HG03175 (cell line): ENCODE results near the gene STARD3.
A peak's percentile ranks its signal among the peaks of the same experiment; 100 is the strongest.

Source experiments
- ATAC-seq: cut with Tn5 transposase; IDR thresholded peaks from one replicate; pipeline ENCODE4 v1.9.1; 2021; ENCODE audit warnings: mild to moderate bottlenecking, moderate library complexity; ENCODE audit not compliant: unreplicated experiment

STARD3 gene

DNA sequence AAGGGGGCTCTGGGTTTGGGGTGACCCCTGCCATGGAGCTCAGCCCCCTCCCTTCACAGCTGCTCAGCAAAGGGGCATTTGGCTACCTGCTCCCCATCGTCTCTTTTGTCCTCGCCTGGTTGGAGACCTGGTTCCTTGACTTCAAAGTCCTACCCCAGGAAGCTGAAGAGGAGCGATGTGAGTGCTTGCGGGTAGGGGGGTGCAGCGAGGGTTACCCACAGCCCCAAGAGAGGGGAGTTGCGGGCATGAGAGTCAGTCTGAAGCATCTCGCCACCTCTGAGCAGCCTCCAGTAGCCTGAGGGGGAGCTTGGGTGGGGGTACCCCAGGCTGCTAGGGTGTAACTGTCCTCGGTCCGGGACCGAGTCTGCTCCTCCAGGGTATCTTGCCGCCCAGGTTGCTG lies 21.4 kb downstream of the STARD3 start:
- ATAC-seq, result no peak

DNA sequence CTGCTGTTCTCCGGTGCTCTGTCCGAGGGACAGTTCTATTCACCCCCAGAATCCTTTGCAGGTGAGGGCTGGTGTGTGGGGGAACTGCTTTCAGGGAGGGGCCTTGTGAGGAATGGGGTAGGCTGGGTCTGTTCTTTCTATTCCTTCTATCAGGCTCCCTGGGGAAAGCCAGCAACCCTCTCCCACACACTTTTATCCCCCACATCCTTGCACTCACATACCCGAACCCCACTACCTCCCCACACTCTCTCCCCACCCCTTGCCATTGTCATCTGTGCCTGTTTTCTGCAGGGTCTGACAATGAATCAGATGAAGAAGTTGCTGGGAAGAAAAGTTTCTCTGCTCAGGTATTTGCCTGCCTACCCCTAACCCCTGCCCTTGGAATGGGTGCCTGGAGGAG lies 21.8 kb downstream of the STARD3 start:
- no peak for ATAC-seq

DNA sequence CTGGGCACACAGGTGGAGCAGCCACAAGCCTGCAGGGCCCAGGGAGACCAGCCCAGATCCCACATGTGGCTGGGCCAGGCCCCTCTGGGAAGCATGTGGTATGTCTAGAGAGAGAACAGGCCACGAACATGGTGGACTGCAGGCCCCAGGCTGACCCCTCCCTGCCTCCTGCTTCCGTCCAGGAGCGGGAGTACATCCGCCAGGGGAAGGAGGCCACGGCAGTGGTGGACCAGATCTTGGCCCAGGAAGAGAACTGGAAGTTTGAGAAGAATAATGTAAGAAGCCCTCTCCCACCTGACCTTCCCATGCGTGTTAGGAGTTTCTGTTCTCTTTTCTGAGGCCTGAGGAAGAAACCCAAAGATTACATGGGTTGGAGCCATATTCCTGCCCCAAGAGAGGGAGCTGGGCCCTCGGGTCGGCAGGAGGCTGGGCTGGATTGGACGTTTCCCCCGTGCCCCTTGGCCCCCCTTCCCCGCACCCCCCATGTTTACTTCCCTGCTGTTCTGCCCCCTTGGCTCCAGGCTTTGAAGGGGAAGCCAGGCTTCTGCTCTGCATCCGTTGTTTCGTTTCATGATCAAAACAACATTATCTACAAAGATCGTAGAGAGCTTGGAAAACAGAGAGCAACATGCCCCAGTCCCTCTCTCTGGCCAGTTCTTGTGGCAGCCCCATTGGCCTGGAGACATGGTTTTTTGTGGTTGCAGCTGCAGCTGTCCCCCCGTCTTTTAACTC lies 22.5 kb downstream of the STARD3 start:
- no peak for ATAC-seq

DNA sequence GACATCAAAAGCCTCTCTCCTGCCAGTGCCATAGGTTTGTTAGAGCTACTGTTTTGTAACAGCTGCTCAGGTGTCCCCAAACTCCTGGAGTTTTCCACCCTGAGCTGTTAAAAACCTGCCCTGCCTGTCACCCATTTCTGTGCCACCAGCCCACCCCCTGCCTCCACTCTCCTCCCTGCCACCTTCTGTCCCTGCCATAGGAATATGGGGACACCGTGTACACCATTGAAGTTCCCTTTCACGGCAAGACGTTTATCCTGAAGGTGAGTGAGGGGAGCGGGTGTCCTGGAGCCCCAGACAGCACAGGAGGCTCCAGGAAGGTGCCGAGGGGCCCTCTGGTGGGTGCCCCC lies 23.0 kb downstream of the STARD3 start:
- ATAC-seq, result no peak

DNA sequence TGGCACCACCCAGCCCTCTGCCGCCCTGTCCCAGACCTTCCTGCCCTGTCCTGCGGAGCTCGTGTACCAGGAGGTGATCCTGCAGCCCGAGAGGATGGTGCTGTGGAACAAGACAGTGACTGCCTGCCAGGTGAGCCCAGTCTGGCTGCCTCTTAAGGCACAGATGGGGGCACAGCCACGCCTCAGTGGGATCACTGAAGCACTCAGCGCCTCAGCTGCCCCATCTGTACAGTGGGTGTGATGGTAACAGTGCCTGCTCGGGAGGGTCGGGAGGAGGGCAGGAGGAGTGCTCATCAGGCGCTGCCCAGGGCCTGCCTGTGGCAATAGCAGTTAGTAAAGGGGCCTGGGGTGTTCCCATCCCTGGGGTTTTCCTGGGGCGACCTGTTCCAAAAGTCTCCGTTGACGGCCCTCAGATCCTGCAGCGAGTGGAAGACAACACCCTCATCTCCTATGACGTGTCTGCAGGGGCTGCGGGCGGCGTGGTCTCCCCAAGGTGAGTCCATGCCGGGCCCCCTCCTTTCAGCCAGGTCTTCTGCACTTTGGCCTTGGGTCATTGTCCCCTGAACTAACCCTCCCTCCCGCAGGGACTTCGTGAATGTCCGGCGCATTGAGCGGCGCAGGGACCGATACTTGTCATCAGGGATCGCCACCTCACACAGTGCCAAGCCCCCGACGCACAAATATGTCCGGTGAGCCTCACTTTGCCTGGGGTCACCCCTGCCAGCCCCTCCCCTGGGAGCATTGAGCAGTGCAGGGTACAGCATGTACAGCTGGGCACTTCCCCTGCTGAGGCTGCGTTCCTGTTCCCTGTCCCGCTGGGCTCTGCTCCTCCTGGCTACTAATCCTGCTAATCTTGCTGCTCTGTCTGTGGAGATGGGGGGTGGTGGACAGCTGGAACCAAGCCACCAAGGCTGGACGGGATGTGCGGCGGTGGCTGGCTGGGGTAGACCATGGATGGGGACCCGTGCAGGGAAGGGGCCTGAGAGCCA lies 23.7 kb downstream of the STARD3 start:
- no peak for ATAC-seq

DNA sequence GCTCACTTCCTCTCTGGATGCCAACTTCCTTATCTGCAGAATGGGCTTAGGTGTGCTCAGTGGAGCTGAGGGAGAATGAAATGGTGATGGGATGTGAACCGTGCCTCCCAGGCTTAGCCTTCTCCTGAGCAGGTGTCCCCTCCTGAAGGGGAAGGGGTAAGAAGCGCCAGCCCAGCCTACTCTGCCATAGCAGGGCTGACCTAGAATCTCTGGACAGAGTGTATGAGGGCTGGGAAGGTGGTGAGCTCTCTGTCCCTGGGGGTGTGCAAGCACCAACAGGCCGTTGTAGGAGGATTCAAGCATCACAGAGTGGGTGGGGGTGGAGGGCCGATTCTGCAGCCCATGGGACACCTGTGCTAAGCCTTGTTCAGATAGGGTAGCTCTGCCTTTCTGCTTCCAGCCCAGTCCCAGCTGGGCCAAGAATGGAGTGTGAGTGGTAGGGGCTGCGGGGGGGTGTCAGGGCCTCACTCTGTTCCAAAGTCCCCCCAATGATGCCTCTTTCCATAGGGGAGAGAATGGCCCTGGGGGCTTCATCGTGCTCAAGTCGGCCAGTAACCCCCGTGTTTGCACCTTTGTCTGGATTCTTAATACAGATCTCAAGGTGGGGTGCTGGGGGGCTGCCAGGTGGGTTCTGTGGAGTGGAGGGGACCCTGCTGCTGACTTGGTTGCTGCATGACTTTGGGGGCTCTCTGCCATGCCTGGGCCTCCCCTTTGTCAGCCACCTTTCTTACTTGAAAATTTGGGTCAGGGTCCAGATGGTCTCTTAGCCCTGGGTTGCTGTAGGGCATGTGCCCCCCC lies 25.0 kb downstream of the STARD3 start:
- ATAC-seq, result no peak

DNA sequence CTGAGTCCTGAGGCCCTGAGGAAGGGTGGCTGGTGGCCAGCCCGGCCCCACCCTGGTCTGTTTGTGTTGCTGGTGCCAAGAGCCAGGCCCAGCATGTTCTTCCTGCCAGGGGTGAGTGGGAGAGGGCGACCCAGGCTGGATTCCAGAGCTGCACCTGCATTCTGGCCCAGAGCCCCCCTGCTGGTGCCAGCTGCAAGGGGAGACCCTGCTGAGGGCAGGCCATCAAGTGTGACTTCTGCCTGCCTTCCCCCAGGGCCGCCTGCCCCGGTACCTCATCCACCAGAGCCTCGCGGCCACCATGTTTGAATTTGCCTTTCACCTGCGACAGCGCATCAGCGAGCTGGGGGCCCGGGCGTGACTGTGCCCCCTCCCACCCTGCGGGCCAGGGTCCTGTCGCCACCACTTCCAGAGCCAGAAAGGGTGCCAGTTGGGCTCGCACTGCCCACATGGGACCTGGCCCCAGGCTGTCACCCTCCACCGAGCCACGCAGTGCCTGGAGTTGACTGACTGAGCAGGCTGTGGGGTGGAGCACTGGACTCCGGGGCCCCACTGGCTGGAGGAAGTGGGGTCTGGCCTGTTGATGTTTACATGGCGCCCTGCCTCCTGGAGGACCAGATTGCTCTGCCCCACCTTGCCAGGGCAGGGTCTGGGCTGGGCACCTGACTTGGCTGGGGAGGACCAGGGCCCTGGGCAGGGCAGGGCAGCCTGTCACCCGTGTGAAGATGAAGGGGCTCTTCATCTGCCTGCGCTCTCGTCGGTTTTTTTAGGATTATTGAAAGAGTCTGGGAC lies 25.8 kb downstream of the STARD3 start:
- ATAC-seq, result no peak

DNA sequence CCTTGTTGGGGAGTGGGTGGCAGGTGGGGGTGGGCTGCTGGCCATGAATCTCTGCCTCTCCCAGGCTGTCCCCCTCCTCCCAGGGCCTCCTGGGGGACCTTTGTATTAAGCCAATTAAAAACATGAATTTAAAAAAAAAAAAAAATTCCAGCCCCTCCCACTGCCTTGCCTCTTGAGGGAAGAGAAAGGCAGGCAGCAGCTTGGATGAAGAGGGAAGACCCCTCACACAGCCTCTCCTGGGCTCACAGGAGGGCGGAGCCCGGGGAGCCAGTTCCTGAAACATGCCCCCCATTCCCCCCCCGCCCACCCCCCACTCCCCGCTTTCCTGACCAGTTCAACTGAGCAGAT lies 26.4 kb downstream of the STARD3 start:
- ATAC-seq, result no peak

DNA sequence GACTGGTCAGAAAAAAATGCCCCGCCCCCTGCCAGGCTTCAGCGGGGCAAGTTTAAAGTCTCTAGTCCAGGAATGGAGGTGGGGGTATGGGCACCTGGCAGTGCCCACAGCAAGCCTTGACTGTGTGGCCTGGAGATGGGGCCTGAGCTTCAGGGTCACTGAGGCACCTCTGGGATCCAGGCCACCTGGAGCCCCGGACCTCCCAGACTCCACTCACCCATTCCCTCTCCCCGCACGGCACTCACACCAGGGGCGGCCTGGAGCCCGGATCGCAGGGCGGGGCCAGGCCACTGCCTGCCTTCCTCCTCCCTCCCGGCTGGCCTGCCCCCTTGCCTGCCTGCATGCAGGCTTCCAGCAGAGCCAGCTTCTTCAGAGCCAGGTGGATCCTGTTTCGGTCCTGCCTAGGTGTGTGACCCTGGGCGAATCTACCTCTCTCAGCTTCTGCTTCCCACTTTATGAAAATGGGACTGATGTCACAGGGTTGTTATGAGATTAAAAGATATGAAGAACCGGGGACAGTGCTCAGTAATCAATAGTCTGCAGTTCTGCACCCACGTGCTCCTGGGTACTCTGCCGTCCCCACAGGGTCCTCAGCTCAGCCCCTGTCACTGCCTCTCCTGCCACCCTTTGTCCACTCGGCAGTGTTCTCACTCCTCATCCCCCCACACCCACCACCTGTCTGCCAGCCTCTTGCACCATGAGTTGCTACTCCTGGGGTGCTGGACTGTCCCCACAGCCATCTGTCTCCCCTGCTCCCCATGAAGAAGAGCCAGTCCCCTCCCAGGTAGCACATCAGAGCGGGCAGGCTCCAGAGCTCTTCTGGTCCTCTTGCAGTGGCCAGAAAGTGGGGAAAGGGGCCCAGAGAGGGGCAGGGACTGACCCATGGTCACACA lies 27.0 kb downstream of the STARD3 start:
- ATAC-seq, result no peak

DNA sequence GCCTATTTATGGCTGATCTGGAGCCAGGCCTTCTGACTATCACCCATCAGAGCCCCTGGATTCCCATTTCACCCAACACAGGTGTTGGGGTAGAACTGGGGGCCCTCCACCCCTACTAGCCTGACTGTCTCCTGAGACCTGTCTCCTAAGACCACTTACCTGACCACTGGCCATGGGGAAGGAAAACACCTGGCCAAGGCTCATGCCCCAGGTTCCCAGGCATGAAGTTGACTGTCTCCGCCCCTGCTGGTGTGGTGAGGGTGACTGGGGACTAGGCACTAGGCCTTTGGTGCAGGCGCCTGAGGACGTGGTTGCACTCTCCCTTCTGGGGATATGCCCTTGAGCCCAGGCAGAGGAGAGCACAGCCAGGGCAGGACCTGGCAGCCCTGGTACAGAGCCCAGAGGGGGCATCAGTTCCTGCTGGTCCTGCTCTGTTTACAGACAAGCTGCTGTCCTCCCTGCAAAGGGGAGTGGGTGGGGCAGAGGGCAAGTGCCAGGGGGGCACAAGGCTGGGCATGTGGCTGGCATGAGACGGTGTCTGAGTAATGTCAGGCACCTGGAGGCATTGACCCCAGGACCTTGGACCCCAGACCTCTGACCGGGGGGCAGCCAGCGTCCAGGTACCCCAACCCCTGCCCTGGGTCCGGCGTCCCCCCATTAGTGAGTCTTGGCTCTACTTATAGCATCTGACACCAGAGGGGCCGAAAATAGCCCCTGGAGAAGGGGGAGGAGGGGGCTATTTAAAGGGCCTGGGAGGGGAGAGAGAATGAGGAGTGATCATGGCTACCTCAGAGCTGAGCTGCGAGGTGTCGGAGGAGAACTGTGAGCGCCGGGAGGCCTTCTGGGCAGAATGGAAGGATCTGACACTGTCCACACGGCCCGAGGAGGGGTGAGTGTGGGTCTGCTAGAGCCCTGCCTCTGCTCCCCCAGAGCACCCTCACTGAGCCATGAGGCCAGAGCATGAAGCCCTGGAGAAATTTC lies 27.9 kb downstream of the STARD3 start, which contains the start of gene TCAP:
TCAP (plus strand) TSS at position 769 of the 981 bp plus-strand sequence; CDS start at position 780, 11 bp downstream.
- ATAC-seq, result no peak

DNA sequence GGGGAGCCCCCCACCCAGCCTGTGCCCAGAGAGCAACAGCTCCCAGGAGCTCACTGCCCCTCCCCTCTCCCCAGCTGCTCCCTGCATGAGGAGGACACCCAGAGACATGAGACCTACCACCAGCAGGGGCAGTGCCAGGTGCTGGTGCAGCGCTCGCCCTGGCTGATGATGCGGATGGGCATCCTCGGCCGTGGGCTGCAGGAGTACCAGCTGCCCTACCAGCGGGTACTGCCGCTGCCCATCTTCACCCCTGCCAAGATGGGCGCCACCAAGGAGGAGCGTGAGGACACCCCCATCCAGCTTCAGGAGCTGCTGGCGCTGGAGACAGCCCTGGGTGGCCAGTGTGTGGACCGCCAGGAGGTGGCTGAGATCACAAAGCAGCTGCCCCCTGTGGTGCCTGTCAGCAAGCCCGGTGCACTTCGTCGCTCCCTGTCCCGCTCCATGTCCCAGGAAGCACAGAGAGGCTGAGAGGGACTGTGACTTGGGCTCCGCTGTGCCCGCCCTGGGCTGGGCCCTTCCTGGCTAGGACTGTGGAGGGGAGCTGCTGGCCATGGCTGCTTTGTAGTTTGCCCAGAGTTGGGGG lies 28.8 kb downstream of the STARD3 start:
- ATAC-seq, result no peak

DNA sequence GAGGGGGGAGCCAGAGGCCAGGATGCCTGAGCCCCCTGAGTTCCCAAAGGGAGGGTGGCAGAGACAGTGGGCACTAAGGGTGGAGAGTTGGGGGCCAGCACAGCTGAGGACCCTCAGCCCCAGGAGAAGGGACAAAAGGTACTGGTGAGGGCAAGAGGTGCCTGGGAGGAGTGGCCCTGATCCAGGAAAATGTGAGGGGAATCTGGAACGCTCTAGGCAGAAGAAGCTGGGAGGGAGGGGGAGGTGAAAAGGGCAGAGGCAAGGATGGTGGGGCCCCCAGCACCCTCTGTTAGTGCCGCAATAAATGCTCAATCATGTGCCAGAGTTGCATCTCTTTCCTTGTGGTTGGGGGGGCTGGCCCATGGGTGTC lies 29.3 kb downstream of the STARD3 start:
- ATAC-seq, result no peak

DNA sequence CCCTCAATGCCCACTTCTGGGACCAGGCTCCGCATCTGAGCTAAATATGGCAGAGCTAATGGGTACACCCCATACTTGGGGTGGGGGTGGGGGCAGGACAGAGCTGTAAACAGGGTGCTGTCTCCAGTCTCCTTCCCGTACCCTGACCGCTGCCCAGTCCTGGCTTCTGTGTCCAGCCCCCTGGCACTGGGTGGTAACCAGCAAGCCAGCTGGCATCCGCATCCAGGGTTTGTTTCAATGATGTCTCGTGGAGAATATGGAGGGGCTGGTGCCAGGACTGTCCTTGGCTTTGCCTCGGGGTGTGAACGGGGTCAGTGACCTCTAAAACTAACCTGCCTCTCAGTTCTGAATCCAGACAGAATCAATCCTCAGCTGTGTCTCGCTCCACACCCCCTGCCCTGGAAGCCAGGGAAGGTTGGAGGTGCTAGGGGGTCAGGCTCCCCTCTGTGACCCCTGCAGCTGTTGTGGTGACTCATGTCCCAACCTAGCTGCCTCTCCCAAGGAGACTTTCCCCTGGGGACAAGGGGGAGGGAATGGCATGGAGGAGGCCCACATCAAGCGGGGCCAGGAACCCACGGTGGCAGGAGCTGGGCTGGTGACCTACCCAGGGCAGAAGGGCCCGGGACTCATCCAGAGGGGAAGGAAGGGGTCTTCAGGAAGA lies 29.8 kb downstream of the STARD3 start:
- no peak for ATAC-seq

DNA sequence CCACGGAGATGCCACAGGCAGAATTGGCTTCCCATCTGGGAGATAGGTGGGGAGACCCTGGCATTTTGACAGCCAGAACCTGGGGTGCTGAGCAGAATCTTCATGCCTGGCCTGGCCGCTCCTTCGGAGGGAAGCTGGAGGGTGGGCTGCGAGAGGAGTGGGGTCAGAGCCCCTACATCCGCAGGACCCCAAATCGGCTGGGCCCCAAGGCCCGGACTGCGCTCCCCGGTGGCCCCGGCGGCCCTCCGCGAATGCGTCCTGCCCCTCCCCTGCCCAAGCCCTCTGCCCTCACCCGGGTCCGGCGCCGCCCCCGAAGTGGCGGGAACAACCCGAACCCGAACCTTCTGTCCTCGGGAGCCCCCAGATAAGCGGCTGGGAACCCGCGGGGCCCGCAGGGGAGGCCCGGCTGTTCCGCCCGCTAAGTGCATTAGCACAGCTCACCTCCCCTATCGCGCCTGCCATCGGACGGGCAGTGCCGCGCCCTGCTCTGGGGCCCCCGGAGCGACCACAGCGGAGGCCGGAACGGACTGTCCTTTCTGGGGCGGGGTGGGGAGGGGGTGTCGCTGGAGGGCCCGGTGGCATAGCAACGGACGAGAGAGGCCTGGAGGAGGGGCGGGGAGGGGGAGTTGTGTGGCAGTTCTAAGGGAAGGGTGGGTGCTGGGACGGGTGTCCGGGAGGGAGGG lies 30.5 kb downstream of the STARD3 start:
- ATAC-seq, result no peak

DNA sequence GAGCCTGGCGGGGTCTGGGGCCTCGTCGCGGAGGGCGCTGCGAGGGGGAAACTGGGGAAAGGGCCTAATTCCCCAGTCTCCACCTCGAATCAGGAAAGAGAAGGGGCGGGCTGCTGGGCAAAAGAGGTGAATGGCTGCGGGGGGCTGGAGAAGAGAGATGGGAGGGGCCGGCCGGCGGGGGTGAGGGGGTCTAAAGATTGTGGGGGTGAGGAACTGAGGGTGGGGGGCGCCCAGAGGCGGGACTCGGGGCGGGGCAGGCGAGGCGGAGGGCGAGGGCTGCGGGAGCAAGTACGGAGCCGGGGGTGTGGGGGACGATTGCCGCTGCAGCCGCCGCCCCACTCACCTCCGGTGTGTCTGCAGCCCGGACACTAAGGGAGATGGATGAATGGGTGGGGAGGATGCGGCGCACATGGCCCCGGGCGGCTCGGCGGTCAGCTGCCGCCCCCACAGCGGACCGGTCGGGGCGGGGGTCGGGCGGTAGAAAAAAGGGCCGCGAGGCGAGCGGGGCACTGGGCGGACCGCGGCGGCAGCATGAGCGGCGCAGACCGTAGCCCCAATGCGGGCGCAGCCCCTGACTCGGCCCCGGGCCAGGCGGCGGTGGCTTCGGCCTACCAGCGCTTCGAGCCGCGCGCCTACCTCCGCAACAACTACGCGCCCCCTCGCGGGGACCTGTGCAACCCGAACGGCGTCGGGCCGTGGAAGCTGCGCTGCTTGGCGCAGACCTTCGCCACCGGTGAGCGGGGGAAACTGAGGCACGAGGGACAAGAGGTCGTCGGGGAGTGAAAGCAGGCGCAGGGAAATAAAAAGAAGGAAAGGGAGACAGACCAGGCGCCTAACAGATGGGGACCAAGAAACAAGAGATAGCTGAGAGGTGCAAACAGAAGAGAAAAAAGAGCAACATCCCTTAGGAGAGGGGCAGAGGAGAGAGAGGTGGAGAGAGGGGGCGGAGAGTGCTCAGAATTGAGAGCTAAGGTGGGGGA lies 31.3 kb downstream of the STARD3 start, which contains the start of gene PNMT:
PNMT (plus strand) TSS at position 509 of the 980 bp plus-strand sequence; CDS start at position 532, 23 bp downstream.
- peak; percentile 43 for ATAC-seq
